ENCODE results near the gene CLDN15. TPM values are rescaled to one million over a fixed set of nuclear protein-coding genes. Genes with fewer than 3 reads are reported as not detected.
"Not testable (repeated sequence)": the region's sequence is repeated elsewhere in the genome, so short reads cannot be mapped to it uniquely, and the experiment has no call there.

The CLDN15 gene
- total RNA-seq, 1 experiment from 2014 or later, result 6.5 TPM

DNA sequence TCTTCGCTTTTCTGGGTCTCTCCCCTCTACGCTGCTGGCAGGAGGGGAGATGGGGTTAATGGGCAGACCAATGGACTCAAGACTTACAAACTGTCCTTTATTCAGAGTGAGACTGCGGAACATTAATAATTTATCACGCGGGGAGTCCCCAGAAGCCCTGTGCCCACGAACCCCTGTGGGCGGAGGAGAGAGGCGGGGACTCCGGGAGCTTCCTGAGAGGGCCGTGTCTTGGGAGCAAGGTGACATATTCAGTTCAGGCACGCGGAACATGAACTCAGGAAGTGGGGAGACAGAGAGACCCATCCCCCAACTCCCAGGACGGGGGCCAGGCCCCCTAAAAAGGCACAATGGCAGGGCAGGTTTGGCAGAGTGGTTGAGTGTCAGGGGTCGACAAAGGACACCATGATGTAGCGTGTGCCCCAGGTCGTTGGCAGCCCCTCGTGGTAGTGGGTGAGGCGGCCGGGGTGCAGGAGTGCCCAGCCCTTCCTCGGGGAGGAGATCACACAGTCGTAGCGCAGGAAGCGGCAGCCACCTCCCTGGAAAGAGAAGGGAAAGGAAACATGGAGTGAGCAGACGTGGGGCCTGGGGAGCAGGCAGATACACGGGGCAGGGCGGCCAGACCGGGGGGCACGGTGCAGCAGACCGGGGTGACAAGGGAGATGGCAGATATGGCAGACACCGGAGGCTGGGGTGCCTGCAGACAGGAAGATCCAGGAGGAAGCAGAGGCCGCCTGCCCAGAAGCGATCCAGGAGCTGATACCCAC, 31.5 kb downstream of the CLDN15 start:
- no peak for TF ChIP-seq ELF4 (CRISPR knock-in tag; IDR thresholded peaks at IDR 0.05; ENCODE audit: low read depth)
- TF ChIP-seq, protein P1, sequence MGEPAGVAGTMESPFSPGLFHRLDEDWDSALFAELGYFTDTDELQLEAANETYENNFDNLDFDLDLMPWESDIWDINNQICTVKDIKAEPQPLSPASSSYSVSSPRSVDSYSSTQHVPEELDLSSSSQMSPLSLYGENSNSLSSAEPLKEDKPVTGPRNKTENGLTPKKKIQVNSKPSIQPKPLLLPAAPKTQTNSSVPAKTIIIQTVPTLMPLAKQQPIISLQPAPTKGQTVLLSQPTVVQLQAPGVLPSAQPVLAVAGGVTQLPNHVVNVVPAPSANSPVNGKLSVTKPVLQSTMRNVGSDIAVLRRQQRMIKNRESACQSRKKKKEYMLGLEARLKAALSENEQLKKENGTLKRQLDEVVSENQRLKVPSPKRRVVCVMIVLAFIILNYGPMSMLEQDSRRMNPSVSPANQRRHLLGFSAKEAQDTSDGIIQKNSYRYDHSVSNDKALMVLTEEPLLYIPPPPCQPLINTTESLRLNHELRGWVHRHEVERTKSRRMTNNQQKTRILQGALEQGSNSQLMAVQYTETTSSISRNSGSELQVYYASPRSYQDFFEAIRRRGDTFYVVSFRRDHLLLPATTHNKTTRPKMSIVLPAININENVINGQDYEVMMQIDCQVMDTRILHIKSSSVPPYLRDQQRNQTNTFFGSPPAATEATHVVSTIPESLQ (CRISPR knock-in tag; IDR thresholded peaks at IDR 0.05), result no peak
- no peak for TF ChIP-seq PRRX2 (CRISPR knock-in tag; IDR thresholded peaks at IDR 0.05)
- TF ChIP-seq MYBL2 (CRISPR knock-in tag; IDR thresholded peaks at IDR 0.05), result no peak
- no peak for TF ChIP-seq IRF2 (CRISPR knock-in tag; IDR thresholded peaks at IDR 0.05; ENCODE audit: borderline replicate concordance, low read depth)
- TF ChIP-seq ETV6 (CRISPR knock-in tag; IDR thresholded peaks at IDR 0.05), result no peak
- no peak for TF ChIP-seq FOXP4 (CRISPR knock-in tag; IDR thresholded peaks at IDR 0.05)
- no peak for TF ChIP-seq SP1 (CRISPR knock-in tag; conservative IDR thresholded peaks at IDR 0.05)
- no peak for TF ChIP-seq CBFB (CRISPR knock-in tag; IDR thresholded peaks at IDR 0.05; ENCODE audit: low read depth)
- no peak for TF ChIP-seq EMX1 (CRISPR knock-in tag; IDR thresholded peaks at IDR 0.05)
- no peak for TF ChIP-seq SMAD4 (CRISPR knock-in tag; IDR thresholded peaks at IDR 0.05)
- TF ChIP-seq TEAD4 (CRISPR knock-in tag; IDR thresholded peaks at IDR 0.05), result no peak
- TF ChIP-seq AFF4 (CRISPR knock-in tag; IDR thresholded peaks at IDR 0.05; ENCODE audit: borderline replicate concordance), result no peak
- TF ChIP-seq MXD4 (CRISPR knock-in tag; IDR thresholded peaks at IDR 0.05; ENCODE audit: borderline replicate concordance), result no peak
- no peak for TF ChIP-seq TP53 (CRISPR knock-in tag; IDR thresholded peaks at IDR 0.05)
- no peak for TF ChIP-seq NR2C2 (CRISPR knock-in tag; IDR thresholded peaks at IDR 0.05)
- TF ChIP-seq ZNF232 (CRISPR knock-in tag; IDR thresholded peaks at IDR 0.05), result no peak
- TF ChIP-seq, protein P2, sequence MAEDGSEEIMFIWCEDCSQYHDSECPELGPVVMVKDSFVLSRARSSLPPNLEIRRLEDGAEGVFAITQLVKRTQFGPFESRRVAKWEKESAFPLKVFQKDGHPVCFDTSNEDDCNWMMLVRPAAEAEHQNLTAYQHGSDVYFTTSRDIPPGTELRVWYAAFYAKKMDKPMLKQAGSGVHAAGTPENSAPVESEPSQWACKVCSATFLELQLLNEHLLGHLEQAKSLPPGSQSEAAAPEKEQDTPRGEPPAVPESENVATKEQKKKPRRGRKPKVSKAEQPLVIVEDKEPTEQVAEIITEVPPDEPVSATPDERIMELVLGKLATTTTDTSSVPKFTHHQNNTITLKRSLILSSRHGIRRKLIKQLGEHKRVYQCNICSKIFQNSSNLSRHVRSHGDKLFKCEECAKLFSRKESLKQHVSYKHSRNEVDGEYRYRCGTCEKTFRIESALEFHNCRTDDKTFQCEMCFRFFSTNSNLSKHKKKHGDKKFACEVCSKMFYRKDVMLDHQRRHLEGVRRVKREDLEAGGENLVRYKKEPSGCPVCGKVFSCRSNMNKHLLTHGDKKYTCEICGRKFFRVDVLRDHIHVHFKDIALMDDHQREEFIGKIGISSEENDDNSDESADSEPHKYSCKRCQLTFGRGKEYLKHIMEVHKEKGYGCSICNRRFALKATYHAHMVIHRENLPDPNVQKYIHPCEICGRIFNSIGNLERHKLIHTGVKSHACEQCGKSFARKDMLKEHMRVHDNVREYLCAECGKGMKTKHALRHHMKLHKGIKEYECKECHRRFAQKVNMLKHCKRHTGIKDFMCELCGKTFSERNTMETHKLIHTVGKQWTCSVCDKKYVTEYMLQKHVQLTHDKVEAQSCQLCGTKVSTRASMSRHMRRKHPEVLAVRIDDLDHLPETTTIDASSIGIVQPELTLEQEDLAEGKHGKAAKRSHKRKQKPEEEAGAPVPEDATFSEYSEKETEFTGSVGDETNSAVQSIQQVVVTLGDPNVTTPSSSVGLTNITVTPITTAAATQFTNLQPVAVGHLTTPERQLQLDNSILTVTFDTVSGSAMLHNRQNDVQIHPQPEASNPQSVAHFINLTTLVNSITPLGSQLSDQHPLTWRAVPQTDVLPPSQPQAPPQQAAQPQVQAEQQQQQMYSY (CRISPR knock-in tag; IDR thresholded peaks at IDR 0.05), result no peak
- no peaks in the 10 kb centered on the region for H3K9me3 Mint-ChIP-seq
- ATAC-seq (no peak), DNase-seq (ENCODE audit: low spot score) (no peak)
- H3K36me3 Mint-ChIP-seq, result peaks cover 3% of the 10 kb centered on the region; the same call in 1 of the 2 replicates
- CTCF ChIA-PET, result interaction anchor here (0.7 to 2.0 kb wide), 5 partner anchors 10 to 84 kb away, joined by 3 to 9 read pairs (median 4); no protein-coding TSS in a partner anchor
- POLR2A ChIA-PET, result interaction anchor here (1.1 kb wide), 1 partner anchor 11 kb away, joined by 3 read pairs; the partner anchor contains the start of gene PLOD3
- peaks cover 16% of the 10 kb centered on the region for H3K27me3 Mint-ChIP-seq (ENCODE audit: low read depth)
- no peak overlapping the region for H3K4me3 Mint-ChIP-seq
- peaks cover 13% of the 10 kb centered on the region for H3K4me1 Mint-ChIP-seq
- peak overlapping the region; percentile 69 for H3K27ac Mint-ChIP-seq

DNA sequence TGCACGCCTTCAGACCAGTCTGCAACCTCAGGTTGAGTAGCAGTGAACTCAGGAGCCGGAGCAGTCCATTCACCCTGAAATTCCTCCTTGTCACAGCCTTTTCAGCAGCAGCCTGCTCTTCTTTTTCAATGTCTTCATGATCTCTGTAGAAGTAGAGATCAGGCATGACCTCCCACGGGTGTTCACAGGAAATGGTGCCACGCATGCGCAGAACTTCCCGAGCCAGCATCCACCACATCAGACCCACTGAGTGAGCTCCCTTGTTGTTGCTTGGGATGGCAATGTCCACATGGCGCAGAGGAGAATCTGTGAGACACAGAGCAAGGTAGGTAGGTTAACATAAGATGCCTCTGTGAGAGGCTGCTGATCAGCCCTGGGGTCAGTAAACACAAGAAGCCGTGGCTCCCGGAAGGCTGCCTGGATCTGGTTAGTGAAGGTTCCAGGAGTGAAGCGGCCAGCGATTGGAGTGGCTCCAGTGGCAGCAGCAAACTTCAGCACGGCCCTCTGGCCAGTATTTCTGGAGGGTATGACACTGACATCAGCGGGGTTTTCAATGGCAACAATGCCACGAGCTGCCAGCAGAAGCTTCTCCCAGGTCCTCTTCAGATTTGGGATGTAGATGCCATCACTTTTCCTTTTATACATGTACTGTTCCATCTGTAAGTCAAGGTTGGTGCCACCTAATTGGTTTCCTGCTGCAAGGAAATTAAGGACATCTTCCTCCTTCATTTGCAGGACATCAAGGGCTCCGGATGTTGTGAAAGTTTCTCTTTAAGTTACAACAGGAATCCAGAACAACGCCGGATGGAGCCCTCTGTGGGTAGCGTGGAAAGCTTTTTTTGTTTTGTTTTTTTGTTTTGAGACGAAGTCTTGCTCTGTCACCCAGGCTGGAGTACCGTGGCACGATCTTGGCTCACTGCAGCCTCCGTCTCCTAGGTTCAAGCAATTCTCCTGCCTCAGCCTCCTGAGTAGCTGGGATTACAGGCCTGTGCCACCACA, 33.6 kb downstream of the CLDN15 start:
- ATAC-seq; H3K4me3 Mint-ChIP-seq; POLR2A ChIA-PET; DNase-seq (ENCODE audit: low spot score); H3K9me3 Mint-ChIP-seq; H3K36me3 Mint-ChIP-seq: not testable (repeated sequence)
- peaks cover 16% of the 10 kb centered on the region for H3K27me3 Mint-ChIP-seq (ENCODE audit: low read depth)
- H3K4me1 Mint-ChIP-seq, result peaks cover 26% of the 10 kb centered on the region
- peak overlapping the region; percentile 80 for H3K27ac Mint-ChIP-seq
- CTCF ChIA-PET, result interaction anchor here (0.6 to 5.3 kb wide), 8 partner anchors 12 to 1571 kb away, joined by 3 to 57 read pairs (median 5); partner anchors contain the start of genes FIS1, PLOD3 and ZNHIT1

Data from WTC11 (cell line).